ENCODE measurements around the gene LGALS14.
"Not testable (repeated sequence)": the region's sequence is repeated elsewhere in the genome, so short reads cannot be mapped to it uniquely, and the experiment has no call there.

Gene LGALS14

GRCh38 chr19:39698535-39698934 lies 5.7 kb upstream of the LGALS14 start:
- DNase-seq (ENCODE audit: insufficient read length) (no peak), FAIRE-seq (no peak)
- TF ChIP-seq POLR2AphosphoS5 (IDR thresholded peaks at IDR 0.05; ENCODE audit: low read depth, low read length) (no peak), POLR2A (IDR thresholded peaks at IDR 0.05; ENCODE audit: low read depth, low read length) (no peak), TAF1 (IDR thresholded peaks at IDR 0.05; ENCODE audit: borderline replicate concordance, low read depth, low read length) (no peak)

- no peak for TF ChIP-seq TAF1 (IDR thresholded peaks at IDR 0.05; ENCODE audit: borderline replicate concordance, low read depth, low read length)
- TF ChIP-seq POLR2AphosphoS5 (IDR thresholded peaks at IDR 0.05; ENCODE audit: low read depth, low read length): no peak
- TF ChIP-seq POLR2A (IDR thresholded peaks at IDR 0.05; ENCODE audit: low read depth, low read length): no peak
- FAIRE-seq (peak; percentile 81), DNase-seq (ENCODE audit: insufficient read length) (no peak)
Observed at GRCh38 chr19:39701291-39701690, 3.0 kb upstream of the LGALS14 start.

- FAIRE-seq (peak; percentile 96), DNase-seq (ENCODE audit: insufficient read length) (no peak)
- no peak for TF ChIP-seq POLR2A (IDR thresholded peaks at IDR 0.05; ENCODE audit: low read depth, low read length)
- no peak for TF ChIP-seq TAF1 (IDR thresholded peaks at IDR 0.05; ENCODE audit: borderline replicate concordance, low read depth, low read length)
- no peak for TF ChIP-seq POLR2AphosphoS5 (IDR thresholded peaks at IDR 0.05; ENCODE audit: low read depth, low read length)
Observed at GRCh38 chr19:39705578-39706188, 1.4 kb downstream of the LGALS14 start.

- TF ChIP-seq POLR2A (IDR thresholded peaks at IDR 0.05; ENCODE audit: low read depth, low read length) (no peak), POLR2AphosphoS5 (IDR thresholded peaks at IDR 0.05; ENCODE audit: low read depth, low read length) (no peak), TAF1 (IDR thresholded peaks at IDR 0.05; ENCODE audit: borderline replicate concordance, low read depth, low read length) (no peak)
- FAIRE-seq (peak; percentile 94), DNase-seq (ENCODE audit: insufficient read length) (no peak)
Observed at GRCh38 chr19:39708594-39708993, 4.3 kb downstream of the LGALS14 start.

GRCh38 chr19:39709026-39709872 lies 5.0 kb downstream of the LGALS14 start:
- peak; percentile 5 for FAIRE-seq

GRCh38 chr19:39710333-39710890 lies 6.1 kb downstream of the LGALS14 start:
- TF ChIP-seq POLR2A (IDR thresholded peaks at IDR 0.05; ENCODE audit: low read depth, low read length): no peak
- TF ChIP-seq POLR2AphosphoS5 (IDR thresholded peaks at IDR 0.05; ENCODE audit: low read depth, low read length): no peak
- no peak for TF ChIP-seq TAF1 (IDR thresholded peaks at IDR 0.05; ENCODE audit: borderline replicate concordance, low read depth, low read length)
- FAIRE-seq (no peak), DNase-seq (ENCODE audit: insufficient read length) (no peak)

More at GRCh38 chr19:39709026-39709872, 5.0 kb downstream of the LGALS14 start:
- no peak for DNase-seq (ENCODE audit: insufficient read length)
- TF ChIP-seq POLR2AphosphoS5 (IDR thresholded peaks at IDR 0.05; ENCODE audit: low read depth, low read length) (no peak), POLR2A (IDR thresholded peaks at IDR 0.05; ENCODE audit: low read depth, low read length) (no peak), TAF1 (IDR thresholded peaks at IDR 0.05; ENCODE audit: borderline replicate concordance, low read depth, low read length) (no peak)

- not testable (repeated sequence) for DNase-seq (ENCODE audit: insufficient read length); FAIRE-seq
Observed at GRCh38 chr19:39720144-39720543, 15.9 kb downstream of the LGALS14 start.

- FAIRE-seq (no peak), DNase-seq (ENCODE audit: insufficient read length) (no peak)
- TF ChIP-seq POLR2AphosphoS5 (IDR thresholded peaks at IDR 0.05; ENCODE audit: low read depth, low read length) (no peak), POLR2A (IDR thresholded peaks at IDR 0.05; ENCODE audit: low read depth, low read length) (no peak), TAF1 (IDR thresholded peaks at IDR 0.05; ENCODE audit: borderline replicate concordance, low read depth, low read length) (no peak)
Observed at GRCh38 chr19:39725995-39726394, 21.7 kb downstream of the LGALS14 start.

GRCh38 chr19:39727070-39727800 lies 23.0 kb downstream of the LGALS14 start:
- no peak for TF ChIP-seq POLR2A (IDR thresholded peaks at IDR 0.05; ENCODE audit: low read depth, low read length)
- TF ChIP-seq TAF1 (IDR thresholded peaks at IDR 0.05; ENCODE audit: borderline replicate concordance, low read depth, low read length): no peak
- TF ChIP-seq POLR2AphosphoS5 (IDR thresholded peaks at IDR 0.05; ENCODE audit: low read depth, low read length): no peak
- DNase-seq (ENCODE audit: insufficient read length) (no peak), FAIRE-seq (peak; percentile 42)

GRCh38 chr19:39728040-39728439 lies 23.8 kb downstream of the LGALS14 start:
- DNase-seq (ENCODE audit: insufficient read length): no peak
- TF ChIP-seq TAF1 (IDR thresholded peaks at IDR 0.05; ENCODE audit: borderline replicate concordance, low read depth, low read length): no peak
- TF ChIP-seq POLR2AphosphoS5 (IDR thresholded peaks at IDR 0.05; ENCODE audit: low read depth, low read length): no peak
- TF ChIP-seq POLR2A (IDR thresholded peaks at IDR 0.05; ENCODE audit: low read depth, low read length): no peak
- peak; percentile 33 for FAIRE-seq

GRCh38 chr19:39729594-39729993 lies 25.3 kb downstream of the LGALS14 start:
- TF ChIP-seq TAF1 (IDR thresholded peaks at IDR 0.05; ENCODE audit: borderline replicate concordance, low read depth, low read length) (no peak), POLR2A (IDR thresholded peaks at IDR 0.05; ENCODE audit: low read depth, low read length) (no peak), POLR2AphosphoS5 (IDR thresholded peaks at IDR 0.05; ENCODE audit: low read depth, low read length) (no peak)
- DNase-seq (ENCODE audit: insufficient read length) (no peak), FAIRE-seq (no peak)
